Measurements from ENCODE around the gene NAPEPLD. TPM values are rescaled to one million over a fixed set of nuclear protein-coding genes. Genes with fewer than 3 reads are reported as not detected.
"Not testable (repeated sequence)": the region's sequence is repeated elsewhere in the genome, so short reads cannot be mapped to it uniquely, and the experiment has no call there.

NAPEPLD gene
- total RNA-seq, 6 donors from 2014 or later: 8.9 to 20.8 (median 10.8) TPM

- H3K27ac ChIP-seq: no peak overlapping the region
- no peaks in the 10 kb centered on the region for H3K27me3 ChIP-seq
- DNase-seq (no peak), ATAC-seq (ENCODE audit: low FRiP score in 2 of 2) (no peak)
- no peak overlapping the region for H3K4me3 ChIP-seq
- H3K9me3 ChIP-seq: no peaks in the 10 kb centered on the region
- WGBS, 2 donors: 62 to 65% methylated on average over 3 of the region's 3 CpGs
- H3K4me1 ChIP-seq: no peaks in the 10 kb centered on the region
- peaks cover 0 to 50% (median 5%) of the 10 kb centered on the region in 4 donors for H3K36me3 ChIP-seq
- no peak for TF ChIP-seq CTCF (IDR thresholded peaks at IDR 0.05)
- TF ChIP-seq POLR2AphosphoS5 (IDR thresholded peaks at IDR 0.05): no peak
- no peak for TF ChIP-seq EP300 (IDR thresholded peaks at IDR 0.05)
- no peak for TF ChIP-seq POLR2A (IDR thresholded peaks at IDR 0.05)
Measured at GRCh38 chr7:103100348-103100747, 48.6 kb downstream of the NAPEPLD start.

- TF ChIP-seq CTCF (IDR thresholded peaks at IDR 0.05): no peak
- no peak for TF ChIP-seq POLR2AphosphoS5 (IDR thresholded peaks at IDR 0.05)
- TF ChIP-seq POLR2A (IDR thresholded peaks at IDR 0.05): no peak
- no peak for TF ChIP-seq EP300 (IDR thresholded peaks at IDR 0.05)
- no peaks in the 10 kb centered on the region for H3K27me3 ChIP-seq
- no peak for DNase-seq
- H3K9me3 ChIP-seq: no peaks in the 10 kb centered on the region
- no peak for ATAC-seq (ENCODE audit: low FRiP score in 2 of 2)
- H3K4me3 ChIP-seq: no peak overlapping the region
- H3K27ac ChIP-seq: no peak overlapping the region
- WGBS, 2 donors: 90 to 94% methylated on average over 2 of the region's 2 CpGs
- no peaks in the 10 kb centered on the region for H3K4me1 ChIP-seq
- H3K36me3 ChIP-seq: peaks cover 0 to 43% (median 2%) of the 10 kb centered on the region in 4 donors
Measured at GRCh38 chr7:103097041-103097440, 51.9 kb downstream of the NAPEPLD start.

- 98 to 100% methylated on average over 2 of the region's 2 CpGs for WGBS, 2 donors
- DNase-seq; ATAC-seq (ENCODE audit: low FRiP score in 2 of 2); H3K27ac ChIP-seq; H3K9me3 ChIP-seq; H3K27me3 ChIP-seq; H3K4me1 ChIP-seq; H3K4me3 ChIP-seq: not testable (repeated sequence)
- H3K36me3 ChIP-seq: peaks cover 0 to 36% (median 2%) of the 10 kb centered on the region in 4 donors
Measured at GRCh38 chr7:103095558-103095957, 53.3 kb downstream of the NAPEPLD start.

GRCh38 chr7:103094102-103094501, 54.8 kb downstream of the NAPEPLD start:
- H3K27ac ChIP-seq: no peak overlapping the region
- ATAC-seq (ENCODE audit: low FRiP score in 2 of 2) (no peak), DNase-seq (no peak)
- H3K4me1 ChIP-seq: no peaks in the 10 kb centered on the region
- no peaks in the 10 kb centered on the region for H3K9me3 ChIP-seq
- H3K4me3 ChIP-seq: no peak overlapping the region
- 46 to 48% methylated on average over 3 of the region's 3 CpGs for WGBS, 2 donors
- H3K36me3 ChIP-seq: peaks cover 0 to 36% (median 2%) of the 10 kb centered on the region in 4 donors
- no peaks in the 10 kb centered on the region for H3K27me3 ChIP-seq
- TF ChIP-seq POLR2A (IDR thresholded peaks at IDR 0.05) (no peak), POLR2AphosphoS5 (IDR thresholded peaks at IDR 0.05) (no peak), EP300 (IDR thresholded peaks at IDR 0.05) (no peak)

GRCh38 chr7:103093429-103093828, 55.5 kb downstream of the NAPEPLD start:
- H3K27me3 ChIP-seq: no peaks in the 10 kb centered on the region
- ATAC-seq (ENCODE audit: low FRiP score in 2 of 2) (no peak), DNase-seq (no peak)
- peaks cover 0 to 41% (median 4%) of the 10 kb centered on the region in 4 donors for H3K36me3 ChIP-seq
- no peak for TF ChIP-seq CTCF (IDR thresholded peaks at IDR 0.05)
- no peak overlapping the region for H3K4me3 ChIP-seq
- H3K4me1 ChIP-seq: no peaks in the 10 kb centered on the region
- WGBS, 2 donors: 29 to 68% methylated on average over 1 of the region's 1 CpG
- no peak overlapping the region for H3K27ac ChIP-seq
- H3K9me3 ChIP-seq: no peaks in the 10 kb centered on the region

- not testable (repeated sequence) for H3K4me3 ChIP-seq; H3K27ac ChIP-seq; DNase-seq; H3K27me3 ChIP-seq; H3K4me1 ChIP-seq; H3K9me3 ChIP-seq; ATAC-seq (ENCODE audit: low FRiP score in 2 of 2)
- peaks cover 0 to 46% (median 6%) of the 10 kb centered on the region in 4 donors for H3K36me3 ChIP-seq
- 68 to 73% methylated on average over 4 of the region's 4 CpGs for WGBS, 2 donors
Measured at GRCh38 chr7:103092321-103092720, 56.6 kb downstream of the NAPEPLD start.
